Measurements from ENCODE around the gene TBC1D20. TPM values are rescaled to one million over a fixed set of nuclear protein-coding genes. Genes with fewer than 3 reads are reported as not detected.
A peak's percentile ranks its signal among the peaks of the same experiment; 100 is the strongest.

TBC1D20 gene
- total and polyA plus RNA-seq, 2 donors from 2014 or later, result 19.5 to 26.2 TPM

- Histone ChIP-seq H3K27ac (ENCODE audit: low read depth in 2 of 2, low read length in 2 of 2) (peak overlapping the region in 1 of 2 donors; percentile 32), H3K9me3 (ENCODE audit: control insufficient read depth in 2 of 3, insufficient read depth in 1 of 3, low read length in 3 of 3) (no peaks in the 10 kb centered on the region), H3K4me3 (ENCODE audit: low read length in 3 of 3) (no peak overlapping the region), H3K4me1 (ENCODE audit: control insufficient read depth in 2 of 3, insufficient read depth in 2 of 3, low read depth in 1 of 3, low read length in 3 of 3) (peaks cover 0 to 8% (median 0%) of the 10 kb centered on the region in 3 donors), H3K9ac (ENCODE audit: low read length in 3 of 3) (no peak overlapping the region), H3K27me3 (ENCODE audit: control insufficient read depth, insufficient read depth, low read length) (no peaks in the 10 kb centered on the region), H3K36me3 (ENCODE audit: control insufficient read depth in 2 of 3, insufficient read depth in 3 of 3, low read length in 3 of 3) (peaks cover 11 to 68% (median 53%) of the 10 kb centered on the region in 3 donors)
- intact Hi-C loops (cut with DNase I), result no loop called here
- DNase-seq (no peak), FAIRE-seq (no peak)
- TF ChIP-seq CTCF (IDR thresholded peaks at IDR 0.05; ENCODE audit: borderline replicate concordance, extremely low read depth, insufficient read depth), result no peak
Measured at GRCh38 chr20:438571-439469, 23.5 kb downstream of the TBC1D20 start.

- DNase-seq (no peak), FAIRE-seq (no peak)
- Histone ChIP-seq H3K9ac (ENCODE audit: low read length in 3 of 3) (no peak overlapping the region), H3K9me3 (ENCODE audit: control insufficient read depth in 2 of 3, insufficient read depth in 1 of 3, low read length in 3 of 3) (no peaks in the 10 kb centered on the region), H3K4me3 (ENCODE audit: low read length in 3 of 3) (no peak overlapping the region), H3K36me3 (ENCODE audit: control insufficient read depth in 2 of 3, insufficient read depth in 3 of 3, low read length in 3 of 3) (peaks cover 11 to 63% (median 52%) of the 10 kb centered on the region in 3 donors), H3K27ac (ENCODE audit: low read depth in 2 of 2, low read length in 2 of 2) (no peak overlapping the region), H3K27me3 (ENCODE audit: control insufficient read depth, insufficient read depth, low read length) (no peaks in the 10 kb centered on the region), H3K4me1 (ENCODE audit: control insufficient read depth in 2 of 3, insufficient read depth in 2 of 3, low read depth in 1 of 3, low read length in 3 of 3) (peaks cover 0 to 8% (median 0%) of the 10 kb centered on the region in 3 donors)
- intact Hi-C loops (cut with DNase I), result no loop called here
- TF ChIP-seq CTCF (IDR thresholded peaks at IDR 0.05; ENCODE audit: borderline replicate concordance, extremely low read depth, insufficient read depth), result no peak
Measured at GRCh38 chr20:437787-438486, 24.4 kb downstream of the TBC1D20 start.

- DNase-seq (no peak), FAIRE-seq (no peak)
- no peak for TF ChIP-seq CTCF (IDR thresholded peaks at IDR 0.05; ENCODE audit: borderline replicate concordance, extremely low read depth, insufficient read depth)
- Histone ChIP-seq H3K27me3 (ENCODE audit: control insufficient read depth, insufficient read depth, low read length) (no peaks in the 10 kb centered on the region), H3K36me3 (ENCODE audit: control insufficient read depth in 2 of 3, insufficient read depth in 3 of 3, low read length in 3 of 3) (peaks cover 11 to 61% (median 52%) of the 10 kb centered on the region in 3 donors), H3K4me1 (ENCODE audit: control insufficient read depth in 2 of 3, insufficient read depth in 2 of 3, low read depth in 1 of 3, low read length in 3 of 3) (peaks cover 0 to 8% (median 0%) of the 10 kb centered on the region in 3 donors), H3K27ac (ENCODE audit: low read depth in 2 of 2, low read length in 2 of 2) (no peak overlapping the region), H3K9me3 (ENCODE audit: control insufficient read depth in 2 of 3, insufficient read depth in 1 of 3, low read length in 3 of 3) (no peaks in the 10 kb centered on the region), H3K4me3 (ENCODE audit: low read length in 3 of 3) (no peak overlapping the region), H3K9ac (ENCODE audit: low read length in 3 of 3) (no peak overlapping the region)
- intact Hi-C loops (cut with DNase I), result no loop called here
Measured at GRCh38 chr20:436476-436875, 25.9 kb downstream of the TBC1D20 start.

Measured in kidney (tissue), 14 donors.